Measurements from ENCODE around the gene PPP2R5A.
"Not testable (repeated sequence)": the region's sequence is repeated elsewhere in the genome, so short reads cannot be mapped to it uniquely, and the experiment has no call there.

Gene PPP2R5A

DNA sequence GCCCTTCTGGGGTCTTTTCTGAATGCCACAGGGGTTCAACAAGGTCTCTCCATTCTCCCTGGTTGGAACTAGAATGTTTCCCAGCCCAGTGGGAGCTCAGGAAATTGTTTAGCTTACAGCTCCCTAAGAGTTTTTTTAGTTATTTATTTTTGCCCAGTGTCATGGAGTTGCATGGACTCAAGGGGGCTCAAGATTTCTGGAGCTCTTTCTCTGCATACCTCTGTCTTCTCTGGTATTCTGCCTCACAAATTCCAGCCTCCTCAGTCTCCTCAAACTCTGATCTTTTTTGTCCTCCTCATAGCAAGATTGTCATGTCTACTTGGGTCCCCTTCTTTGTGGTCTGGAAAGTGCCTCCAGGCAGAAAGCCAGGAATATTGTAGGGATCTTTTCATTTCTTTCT, 15.9 kb upstream of the PPP2R5A start:
- DNase-seq: no peak

DNA sequence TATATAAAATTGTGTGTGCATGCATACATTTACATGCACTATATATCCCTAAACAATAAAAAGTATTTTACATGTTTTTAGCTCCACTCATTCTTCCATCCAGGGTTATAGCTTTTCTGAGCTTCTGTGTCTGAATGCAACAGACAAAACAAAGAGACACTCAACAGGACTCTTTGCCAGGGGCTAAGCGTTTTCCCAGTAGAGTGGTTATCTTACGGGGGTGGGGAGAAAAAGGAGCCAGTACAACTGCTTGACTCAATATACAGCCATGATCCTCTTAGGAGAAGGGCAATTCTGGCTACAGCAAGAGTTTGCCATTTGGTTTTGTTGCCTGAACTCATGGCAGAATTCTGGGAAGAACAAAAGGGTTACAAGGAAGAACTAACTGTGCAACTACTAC, 14.6 kb upstream of the PPP2R5A start:
- DNase-seq: no peak

DNA sequence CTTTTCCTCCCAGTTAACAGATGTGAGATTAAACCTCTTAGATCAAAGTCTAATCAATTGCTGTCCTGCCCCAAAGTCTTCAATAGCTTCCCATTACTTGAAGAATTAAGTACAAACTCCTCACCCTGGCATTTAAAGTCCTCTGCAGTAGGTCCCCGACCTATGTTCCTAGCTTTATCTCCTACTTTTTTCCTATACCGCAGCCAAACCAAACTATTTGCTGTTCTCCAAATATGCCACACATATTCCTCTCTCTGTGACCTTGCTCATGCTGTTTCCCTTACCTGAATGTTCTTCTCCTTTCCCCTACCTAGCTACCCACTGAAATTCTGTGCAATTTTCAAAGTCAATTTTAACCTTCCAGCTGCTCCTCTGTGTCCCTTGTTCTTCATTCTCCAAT, 14.0 kb upstream of the PPP2R5A start:
- no peak for DNase-seq

DNA sequence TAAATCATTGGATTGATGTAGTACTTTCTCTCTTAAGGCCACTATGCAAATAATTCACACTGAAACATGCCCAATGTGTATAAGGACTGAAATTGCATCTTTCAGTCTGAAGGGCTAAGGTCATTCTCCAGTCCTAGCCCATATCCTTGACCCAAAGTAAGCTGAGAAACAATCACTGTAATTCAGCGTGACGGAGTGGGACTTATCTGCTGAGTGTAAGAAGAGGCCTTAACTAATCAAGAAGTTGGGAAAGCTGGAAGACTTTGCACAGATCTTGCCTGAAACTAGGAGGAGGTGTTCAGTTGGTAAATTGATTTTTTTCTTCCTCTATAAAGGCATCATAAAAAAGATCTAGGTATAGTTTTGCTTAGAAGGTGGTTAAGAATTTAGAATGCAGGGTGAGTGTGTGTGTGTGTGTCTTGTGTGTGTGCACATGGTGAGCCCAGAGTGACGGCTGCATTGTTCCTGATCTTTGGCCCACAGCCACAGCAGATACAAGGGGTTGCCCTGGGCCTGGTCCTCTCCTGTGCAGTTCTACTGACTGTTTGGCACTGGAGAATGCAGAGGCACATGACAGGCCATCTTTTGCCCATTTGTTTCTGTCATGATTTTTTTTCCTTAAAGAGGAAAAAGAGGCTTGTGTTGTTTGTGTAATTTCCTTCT, 13.3 kb upstream of the PPP2R5A start:
- DNase-seq: no peak

DNA sequence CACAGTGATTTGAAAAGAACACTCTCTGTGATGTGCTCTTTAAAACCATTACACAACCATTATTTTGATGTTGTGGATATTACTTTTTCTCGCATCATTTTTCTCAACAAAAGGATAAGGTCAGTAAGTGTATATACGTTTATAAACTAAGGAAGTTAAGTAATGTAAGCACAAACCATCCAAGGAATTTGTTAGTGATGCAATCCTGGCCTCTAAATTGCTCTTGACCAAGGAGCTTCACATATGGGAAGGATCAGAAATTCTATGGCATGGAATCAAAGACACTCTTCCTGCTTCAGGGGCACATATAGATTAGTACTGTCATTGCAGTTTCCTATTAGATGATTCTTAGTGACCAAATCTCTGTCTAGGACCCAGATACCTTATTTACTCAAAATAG, 3.6 kb upstream of the PPP2R5A start:
- no peak for DNase-seq

DNA sequence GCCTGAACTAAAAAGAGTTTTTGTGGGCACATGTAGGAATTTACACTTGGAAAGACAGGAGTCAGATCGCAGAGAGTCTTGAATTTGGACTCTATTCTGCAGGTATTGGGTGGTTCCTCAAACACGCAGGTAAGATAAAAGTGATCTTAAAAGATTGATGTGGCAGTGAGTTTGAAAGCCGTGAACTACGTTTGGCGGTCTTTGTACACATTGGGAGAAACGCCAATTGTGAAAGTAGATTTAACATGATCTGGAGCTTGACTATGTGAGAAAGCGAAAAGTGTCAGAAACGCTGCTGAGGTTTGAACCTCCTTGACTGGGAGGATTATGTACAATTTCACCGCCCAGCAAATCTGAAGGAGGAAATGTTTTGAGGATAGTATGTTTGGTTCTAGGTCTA, 1.5 kb upstream of the PPP2R5A start:
- DNase-seq: no peak

DNA sequence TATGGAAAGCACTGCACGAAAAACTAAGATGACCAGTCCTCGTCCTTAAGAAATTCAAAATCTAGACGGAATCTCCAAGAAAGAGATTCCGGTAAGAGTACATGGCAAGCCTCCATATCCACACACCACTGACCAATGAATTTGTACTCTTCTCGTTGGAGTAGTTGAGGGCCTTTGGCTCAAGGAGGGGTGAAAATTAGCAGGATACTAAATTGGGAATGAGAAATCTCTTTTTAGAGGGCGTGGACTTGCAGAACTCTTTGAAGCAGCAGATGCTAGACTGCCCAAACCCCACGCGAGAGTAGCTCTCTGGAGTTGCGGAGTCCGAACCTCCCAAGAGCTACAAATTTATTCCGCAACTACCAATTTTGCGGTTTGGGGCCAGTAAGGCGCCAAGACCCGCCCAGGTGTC, 872 bp upstream of the PPP2R5A start:
- no peak for DNase-seq

DNA sequence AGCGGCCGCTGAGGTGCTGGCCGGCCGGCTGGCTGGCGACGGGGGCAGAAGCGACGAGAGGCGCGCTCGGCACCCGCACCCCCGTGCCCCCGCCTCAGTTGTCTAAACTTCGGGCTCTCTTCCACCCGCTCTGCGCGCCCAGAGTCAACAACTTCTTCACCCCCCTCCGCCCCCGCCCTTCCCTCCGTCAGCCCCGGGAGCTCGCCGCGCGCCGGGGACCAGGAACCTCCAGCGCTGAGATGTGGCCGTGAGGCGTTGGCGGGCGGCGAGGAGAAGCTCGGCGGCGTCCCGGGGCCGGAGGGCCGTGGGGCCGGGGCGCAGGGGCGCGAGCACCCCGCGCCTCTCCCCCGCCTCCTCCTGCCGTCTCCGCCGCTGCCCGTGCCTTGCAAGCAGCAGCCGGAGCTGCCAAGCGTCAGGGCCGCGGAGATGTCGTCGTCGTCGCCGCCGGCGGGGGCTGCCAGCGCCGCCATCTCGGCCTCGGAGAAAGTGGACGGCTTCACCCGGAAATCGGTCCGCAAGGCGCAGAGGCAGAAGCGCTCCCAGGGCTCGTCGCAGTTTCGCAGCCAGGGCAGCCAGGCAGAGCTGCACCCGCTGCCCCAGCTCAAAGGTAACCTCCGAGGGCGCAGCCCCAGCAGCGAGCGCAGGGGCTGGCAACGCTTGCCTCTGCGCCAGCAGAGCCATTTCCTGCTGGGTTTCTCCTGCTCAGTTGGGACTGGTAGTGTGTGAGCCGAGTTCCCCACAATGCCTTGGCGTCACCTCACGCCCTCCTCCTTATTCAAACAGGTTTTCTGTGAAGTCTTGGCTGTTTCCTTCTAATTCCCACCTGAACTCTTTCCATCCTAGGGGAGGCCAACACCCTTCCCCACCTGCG, 710 bp downstream of the PPP2R5A start:
- DNase-seq: peak; percentile 71

DNA sequence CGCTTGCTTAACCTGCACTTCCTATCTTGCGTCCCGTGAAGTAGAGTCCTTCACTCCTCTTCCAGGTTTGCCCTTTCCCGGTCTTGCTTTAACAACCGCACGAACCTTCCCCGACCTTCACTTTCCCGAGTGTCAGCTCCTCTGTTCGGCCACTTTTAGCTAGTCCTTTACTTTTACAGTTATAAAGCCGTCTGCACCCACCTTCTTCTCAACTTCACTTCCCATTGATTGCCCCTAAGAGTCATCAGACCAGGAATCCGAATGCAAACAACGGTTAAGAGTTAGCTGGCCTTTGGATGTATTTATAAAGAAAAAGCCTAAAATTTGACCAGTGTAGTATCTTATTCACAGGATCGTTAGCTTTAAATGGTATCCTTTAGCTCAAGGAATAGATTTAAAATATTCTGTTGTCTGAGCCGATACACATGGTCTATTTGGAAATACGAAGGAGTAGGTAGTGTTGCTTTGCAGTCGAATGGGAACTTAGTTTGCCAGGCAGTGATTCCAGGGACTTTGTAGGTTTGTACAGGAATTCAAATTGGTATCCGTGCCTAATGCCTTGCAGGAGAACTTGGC, 1.4 kb downstream of the PPP2R5A start:
- no peak for DNase-seq

DNA sequence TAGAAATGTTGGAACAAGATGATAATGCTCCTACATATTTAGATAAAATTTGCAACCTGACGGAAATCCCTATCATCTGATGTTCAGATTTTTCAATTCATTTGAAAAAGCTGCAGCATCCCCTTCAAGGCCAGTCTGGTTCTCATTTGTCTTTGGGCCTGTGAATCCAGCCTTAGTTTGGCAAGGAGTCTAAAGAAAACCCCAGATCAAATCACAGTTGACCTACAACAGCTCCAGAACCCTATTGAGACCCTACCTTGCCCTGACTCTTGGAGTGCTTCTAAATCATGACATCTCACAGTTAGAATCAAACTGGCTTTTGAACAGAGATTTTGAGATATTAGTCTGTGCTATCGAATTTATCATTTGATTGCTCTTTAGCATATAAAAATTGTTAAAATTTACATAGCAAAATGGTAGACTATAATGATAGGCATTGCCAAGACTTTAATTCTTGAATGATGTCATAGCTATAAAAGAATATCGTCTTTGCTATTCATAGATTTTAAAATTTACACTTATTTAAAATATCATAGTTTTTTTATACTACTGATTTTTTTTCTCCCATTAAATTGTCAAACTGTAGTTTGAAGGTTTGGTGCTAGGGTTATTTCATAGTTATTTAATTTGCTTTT, 2.2 kb downstream of the PPP2R5A start:
- DNase-seq: no peak

DNA sequence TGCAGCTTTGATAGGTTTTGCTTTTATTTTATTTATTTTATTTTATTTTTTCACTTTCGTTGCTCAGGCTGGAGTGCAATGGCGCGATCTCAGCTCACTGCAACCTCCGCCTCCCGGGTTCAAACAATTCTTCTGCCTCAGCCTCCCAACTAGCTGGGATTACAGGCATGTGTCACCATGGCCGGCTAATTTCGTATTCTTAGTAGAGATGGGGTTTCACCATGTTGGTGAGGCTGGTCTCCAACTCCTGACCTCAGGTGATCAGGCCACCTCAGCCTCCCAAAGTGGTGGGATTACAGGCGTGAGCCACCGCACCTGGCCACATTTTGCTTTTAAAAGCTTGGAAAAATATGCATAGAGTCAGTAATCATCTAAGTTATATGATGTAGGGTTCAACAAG, 2.8 kb downstream of the PPP2R5A start:
- not testable (repeated sequence) for DNase-seq

DNA sequence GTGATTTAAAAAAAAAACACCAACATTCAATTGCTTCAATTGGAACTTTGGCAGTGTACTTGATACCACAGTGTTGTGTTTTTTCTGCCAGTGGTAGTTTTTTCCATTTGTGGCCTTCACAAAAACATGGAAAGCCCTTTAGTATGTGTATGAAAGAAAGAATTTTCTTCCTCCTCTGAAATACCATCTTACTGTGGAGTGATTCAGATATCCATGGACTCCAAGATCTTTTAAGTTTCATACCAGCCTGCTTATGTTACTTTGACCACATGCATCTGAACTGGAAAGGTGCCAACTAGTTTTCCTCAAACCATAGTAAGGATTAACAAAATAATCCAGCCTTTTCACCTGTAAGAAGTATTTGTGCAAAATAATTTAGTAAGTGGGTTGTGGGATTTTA, 3.4 kb downstream of the PPP2R5A start:
- no peak for DNase-seq

DNA sequence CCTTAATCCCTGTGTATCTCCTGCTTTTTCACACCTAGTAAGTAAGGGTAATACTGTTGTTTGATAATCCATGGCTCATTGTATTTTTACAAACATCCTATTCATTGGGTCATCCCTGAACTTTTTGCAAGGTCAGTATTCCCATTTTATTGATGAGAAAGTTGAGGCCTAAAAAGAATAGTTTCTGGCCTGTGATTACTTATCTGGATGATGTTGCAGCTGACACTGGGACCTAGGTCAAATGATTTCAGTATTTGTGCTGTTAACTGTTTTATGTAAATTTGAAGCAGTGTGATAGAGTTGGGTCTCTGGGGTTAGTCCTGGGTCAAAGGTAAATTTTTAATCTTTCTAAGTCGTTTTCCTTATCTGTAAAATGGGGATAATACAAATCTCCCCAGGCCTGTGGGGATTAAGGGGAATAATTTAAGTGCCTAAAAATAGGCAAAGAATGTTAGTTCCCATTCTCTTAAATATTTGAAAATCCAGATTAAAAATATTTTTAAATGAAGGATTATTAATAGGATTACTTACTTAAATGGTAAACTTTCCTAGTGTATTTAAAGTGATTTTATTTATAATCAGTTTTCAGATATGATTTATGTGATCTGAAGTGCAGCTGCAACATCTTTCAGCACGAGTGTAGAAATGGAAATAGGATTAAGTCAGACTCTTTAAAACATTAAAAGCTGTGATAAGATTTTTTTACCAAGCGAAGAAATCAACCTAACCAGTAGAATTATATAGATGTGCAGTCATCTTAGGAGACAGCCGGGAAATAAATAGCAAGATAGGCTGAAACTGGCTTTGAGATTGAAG, 4.3 kb downstream of the PPP2R5A start:
- no peak for DNase-seq

DNA sequence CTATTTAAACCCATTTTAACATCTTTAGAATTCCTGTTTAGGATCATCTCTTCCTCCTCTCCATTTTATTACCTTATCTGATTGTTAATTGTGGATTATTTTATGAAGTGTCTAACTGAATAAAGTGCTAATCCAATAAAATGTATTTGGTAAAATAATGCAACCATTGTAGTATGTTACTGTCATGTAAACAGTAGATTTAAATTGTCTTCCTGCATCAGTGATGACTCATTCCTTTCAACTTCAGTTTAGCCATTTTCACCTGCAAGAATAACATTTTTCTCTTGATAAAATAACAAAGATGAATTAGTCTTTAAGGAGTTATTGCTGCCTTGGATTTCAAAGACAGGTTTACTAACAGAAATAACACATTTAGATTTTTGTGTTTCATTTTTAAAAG, 5.4 kb downstream of the PPP2R5A start:
- no peak for DNase-seq

DNA sequence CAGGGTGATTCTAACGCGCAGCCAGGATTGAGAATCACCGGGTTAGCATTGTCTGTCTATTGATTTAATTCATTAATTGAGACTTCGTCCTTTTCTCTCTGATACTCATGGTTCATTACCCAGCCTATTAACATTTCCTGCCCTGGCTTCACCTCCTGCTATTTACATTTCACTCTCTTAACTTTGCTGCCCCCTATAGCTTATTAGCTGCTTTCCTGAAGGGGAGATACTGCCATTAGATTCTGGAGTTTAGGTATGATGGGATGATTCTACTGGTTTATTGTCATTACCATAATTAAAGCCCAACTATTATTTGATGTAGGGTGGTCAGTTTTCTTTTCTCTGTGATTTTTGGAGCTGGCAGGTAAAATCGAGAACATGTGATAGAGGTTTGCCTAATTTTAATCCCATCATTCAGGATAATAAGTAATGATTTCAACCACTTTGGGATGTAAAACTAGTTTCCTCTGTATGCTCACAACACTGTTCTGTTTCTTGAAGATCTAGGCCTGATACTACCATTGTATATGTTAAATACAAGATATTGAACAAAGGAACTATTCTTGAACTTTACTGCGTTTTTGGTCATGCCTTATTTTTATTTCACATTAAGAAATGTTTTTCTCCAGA, 6.4 kb downstream of the PPP2R5A start:
- DNase-seq: no peak

DNA sequence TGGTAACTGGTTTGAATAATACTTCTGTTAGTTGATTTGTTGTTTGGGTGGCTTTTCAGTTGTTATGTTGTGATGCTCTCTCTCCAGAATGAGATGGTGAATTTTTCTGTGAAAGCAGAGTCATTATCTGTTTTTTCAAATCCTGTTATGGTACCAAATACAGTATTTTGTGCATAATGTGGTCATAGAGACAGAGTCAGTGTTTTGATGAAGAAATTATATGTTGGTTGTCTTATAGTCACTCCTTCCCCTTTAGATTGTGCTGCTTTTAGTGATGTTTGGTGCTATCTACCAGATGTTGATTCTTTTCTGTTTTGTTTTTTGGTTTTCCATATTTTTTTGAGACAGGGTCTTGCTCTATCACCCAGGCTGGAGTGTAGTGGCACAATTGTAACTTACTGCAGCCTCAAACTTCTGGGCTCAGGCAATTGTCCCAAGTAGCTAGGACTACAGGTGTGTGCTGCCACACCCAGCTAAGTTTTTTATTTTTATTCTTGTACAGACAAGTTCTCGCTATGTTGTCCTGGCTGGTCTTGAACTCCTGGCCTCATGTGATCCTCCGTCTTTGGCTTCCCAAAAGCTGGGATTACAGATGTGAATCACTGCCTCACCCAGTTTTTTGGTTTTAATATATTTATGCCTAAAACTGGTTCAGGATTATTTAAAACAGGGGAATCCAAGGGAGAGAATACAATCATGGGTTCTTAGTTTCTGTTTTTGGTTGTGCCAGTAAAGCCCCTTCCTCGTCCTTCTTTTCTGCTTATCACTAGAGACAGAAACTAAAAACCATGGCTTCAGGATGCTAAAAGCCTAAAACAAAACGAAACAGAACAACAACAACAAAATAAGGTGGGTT, 7.3 kb downstream of the PPP2R5A start:
- DNase-seq: no peak

DNA sequence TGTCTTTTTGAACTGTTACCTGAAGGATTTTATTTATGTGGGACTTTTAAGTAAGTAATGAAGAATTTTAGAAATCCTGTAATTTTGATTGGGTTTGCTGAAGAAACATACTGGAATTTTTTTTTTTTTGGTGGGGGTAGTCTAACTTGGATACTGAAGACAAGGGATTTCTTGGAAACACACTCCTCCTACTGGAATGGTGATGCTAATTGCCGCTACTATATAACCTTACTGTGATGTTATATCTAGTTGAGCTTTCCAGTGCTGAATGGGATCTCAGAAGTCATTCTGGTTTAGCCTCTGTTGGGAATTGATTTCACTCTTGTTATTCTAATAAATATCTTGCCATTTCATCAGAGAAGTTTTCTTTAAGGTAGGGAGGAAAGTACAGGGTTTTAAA, 8.4 kb downstream of the PPP2R5A start:
- no peak for DNase-seq

DNA sequence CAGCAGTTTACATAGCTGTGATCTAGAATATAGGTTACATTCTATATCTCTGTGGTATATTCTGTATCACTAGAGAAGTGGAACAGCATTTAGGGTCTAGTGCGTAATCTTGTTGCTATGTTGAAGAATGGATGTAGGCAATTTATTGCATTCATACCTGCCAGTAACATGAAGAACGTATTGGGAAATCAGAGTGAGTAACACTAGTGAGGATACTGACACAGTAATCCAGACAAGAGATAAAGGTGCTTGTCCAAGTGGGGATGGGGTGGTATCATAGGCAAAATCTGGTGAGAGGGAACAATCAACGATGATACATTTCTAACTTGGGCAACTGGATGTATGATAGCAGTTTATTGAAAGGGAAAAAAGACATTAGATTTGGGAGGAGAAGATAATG, 9.8 kb downstream of the PPP2R5A start:
- no peak for DNase-seq

DNA sequence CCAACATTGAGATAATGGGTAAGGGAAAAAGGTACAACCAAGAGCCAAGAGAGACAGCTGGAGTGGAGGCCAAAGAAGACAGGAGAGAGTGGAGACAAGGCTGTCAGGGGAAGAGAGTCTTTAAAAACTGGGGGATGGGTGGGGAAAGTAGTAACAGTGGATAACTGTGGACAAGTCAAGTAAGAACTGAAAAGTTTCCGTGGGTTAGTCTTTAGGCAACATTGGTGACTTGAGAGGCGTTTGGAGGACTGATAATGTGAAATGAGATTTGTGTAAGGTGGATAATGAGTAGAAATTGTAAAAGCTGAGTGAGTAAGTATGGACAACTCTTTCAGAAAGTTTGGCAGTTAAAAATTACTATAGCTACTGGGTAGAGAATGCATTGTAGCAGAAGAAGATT, 10.4 kb downstream of the PPP2R5A start:
- DNase-seq: no peak

DNA sequence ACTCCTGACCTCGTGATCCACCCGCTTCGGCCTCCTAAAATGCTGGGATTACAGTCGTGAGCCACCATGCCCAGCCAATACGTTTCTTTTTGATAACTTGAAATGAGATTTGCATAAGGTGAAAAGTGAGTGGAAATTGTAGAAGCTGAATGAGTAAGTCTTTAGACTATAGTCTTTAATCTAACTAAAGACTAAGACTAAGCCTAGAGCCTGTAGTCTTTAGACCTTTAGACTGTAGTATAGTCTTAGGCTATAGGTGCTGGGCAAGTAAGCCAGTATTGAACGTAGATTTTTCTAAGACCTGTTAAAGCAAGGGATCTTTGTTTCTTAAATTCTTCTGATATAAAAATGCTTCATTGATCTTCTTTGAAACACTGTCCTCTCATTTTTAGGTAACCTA, 12.1 kb downstream of the PPP2R5A start:
- DNase-seq: no peak

DNA sequence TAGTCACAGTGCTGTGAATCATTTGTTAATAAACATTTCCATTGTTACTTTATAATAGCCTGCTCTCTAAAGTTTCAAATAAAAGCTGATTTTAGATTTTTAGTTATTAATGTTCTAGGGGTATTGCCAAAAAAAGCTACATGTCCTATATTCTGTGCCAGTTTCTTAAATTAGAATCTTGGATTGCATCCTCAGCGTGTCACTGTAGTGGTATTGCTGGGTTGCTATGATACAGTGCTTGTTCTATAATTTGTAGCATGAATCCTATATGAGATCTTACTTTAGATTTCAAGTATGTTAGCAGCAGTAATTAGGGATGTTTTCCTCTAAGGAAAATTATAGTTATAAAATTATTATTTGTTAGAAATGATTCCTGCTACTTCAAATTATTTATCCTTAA, 16.4 kb downstream of the PPP2R5A start:
- no peak for DNase-seq

All from stimulated activated CD4-positive, alpha-beta T cell treated with anti-CD3 and anti-CD28 coated beads, Interleukin-4, amount 100 ng/mL, for 1 hour (primary cell).